ENCODE results near the gene LCN6. TPM values are rescaled to one million over a fixed set of nuclear protein-coding genes. Genes with fewer than 3 reads are reported as not detected.

The LCN6 gene
- total and polyA plus RNA-seq, 3 donors from 2014 or later, result 7.8 to 19.1 (median 11.3) TPM

DNA sequence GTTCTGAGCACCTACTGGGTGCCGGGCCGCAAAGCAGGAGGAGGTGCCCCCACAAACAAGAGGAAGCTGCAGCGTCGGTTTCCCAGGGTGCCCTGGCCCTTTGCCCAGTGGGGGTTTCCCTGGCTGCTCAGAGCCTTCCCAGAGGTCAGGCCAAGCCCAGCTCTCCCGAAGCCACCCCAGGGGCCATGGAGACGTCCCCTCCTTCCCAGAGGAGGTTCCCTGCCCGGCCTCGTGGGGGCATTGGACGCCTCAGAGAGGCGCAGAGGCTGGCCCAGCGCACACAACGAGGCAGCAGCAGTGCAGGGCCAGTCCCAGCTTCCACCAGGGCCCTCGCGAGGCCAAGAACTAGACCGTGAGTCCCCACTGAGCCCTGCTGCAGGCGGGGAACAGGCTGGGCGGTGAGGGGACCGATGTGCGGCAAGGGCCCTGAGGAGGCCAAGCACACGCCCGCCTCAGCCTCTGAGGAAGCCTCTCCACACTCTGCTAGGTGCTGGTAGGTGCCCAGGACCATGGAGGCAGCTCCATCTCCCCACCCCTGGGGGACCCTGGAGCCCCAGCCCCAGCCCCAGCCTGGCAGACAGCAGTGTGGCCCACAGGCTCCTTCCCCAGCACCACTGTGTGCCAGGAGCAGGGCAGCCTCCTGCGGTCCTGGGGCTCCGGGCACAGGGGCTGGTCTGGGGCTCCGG lies 29.0 kb downstream of the LCN6 start:
- no peak for DNase-seq
- WGBS, 2 donors, result 69 to 100% methylated on average over 2 to 21 of the region's 24 CpGs
- no peak overlapping the region for H3K4me3 ChIP-seq
- no peaks in the 10 kb centered on the region for H3K9me3 ChIP-seq
- intact Hi-C loops (cut with DNase I; ENCODE audit: low total_unique reads), result no loop called here
- H3K4me1 ChIP-seq, result peaks cover 7% of the 10 kb centered on the region
- no peaks in the 10 kb centered on the region for H3K27me3 ChIP-seq
- peaks cover 4% of the 10 kb centered on the region for H3K36me3 ChIP-seq (ENCODE audit: low read depth, missing control alignments)
- TF ChIP-seq, protein P1, sequence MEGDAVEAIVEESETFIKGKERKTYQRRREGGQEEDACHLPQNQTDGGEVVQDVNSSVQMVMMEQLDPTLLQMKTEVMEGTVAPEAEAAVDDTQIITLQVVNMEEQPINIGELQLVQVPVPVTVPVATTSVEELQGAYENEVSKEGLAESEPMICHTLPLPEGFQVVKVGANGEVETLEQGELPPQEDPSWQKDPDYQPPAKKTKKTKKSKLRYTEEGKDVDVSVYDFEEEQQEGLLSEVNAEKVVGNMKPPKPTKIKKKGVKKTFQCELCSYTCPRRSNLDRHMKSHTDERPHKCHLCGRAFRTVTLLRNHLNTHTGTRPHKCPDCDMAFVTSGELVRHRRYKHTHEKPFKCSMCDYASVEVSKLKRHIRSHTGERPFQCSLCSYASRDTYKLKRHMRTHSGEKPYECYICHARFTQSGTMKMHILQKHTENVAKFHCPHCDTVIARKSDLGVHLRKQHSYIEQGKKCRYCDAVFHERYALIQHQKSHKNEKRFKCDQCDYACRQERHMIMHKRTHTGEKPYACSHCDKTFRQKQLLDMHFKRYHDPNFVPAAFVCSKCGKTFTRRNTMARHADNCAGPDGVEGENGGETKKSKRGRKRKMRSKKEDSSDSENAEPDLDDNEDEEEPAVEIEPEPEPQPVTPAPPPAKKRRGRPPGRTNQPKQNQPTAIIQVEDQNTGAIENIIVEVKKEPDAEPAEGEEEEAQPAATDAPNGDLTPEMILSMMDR (IDR thresholded peaks at IDR 0.05), result no peak
- no peak for TF ChIP-seq POLR2A (IDR thresholded peaks at IDR 0.05)
- no peak overlapping the region for H3K27ac ChIP-seq

DNA sequence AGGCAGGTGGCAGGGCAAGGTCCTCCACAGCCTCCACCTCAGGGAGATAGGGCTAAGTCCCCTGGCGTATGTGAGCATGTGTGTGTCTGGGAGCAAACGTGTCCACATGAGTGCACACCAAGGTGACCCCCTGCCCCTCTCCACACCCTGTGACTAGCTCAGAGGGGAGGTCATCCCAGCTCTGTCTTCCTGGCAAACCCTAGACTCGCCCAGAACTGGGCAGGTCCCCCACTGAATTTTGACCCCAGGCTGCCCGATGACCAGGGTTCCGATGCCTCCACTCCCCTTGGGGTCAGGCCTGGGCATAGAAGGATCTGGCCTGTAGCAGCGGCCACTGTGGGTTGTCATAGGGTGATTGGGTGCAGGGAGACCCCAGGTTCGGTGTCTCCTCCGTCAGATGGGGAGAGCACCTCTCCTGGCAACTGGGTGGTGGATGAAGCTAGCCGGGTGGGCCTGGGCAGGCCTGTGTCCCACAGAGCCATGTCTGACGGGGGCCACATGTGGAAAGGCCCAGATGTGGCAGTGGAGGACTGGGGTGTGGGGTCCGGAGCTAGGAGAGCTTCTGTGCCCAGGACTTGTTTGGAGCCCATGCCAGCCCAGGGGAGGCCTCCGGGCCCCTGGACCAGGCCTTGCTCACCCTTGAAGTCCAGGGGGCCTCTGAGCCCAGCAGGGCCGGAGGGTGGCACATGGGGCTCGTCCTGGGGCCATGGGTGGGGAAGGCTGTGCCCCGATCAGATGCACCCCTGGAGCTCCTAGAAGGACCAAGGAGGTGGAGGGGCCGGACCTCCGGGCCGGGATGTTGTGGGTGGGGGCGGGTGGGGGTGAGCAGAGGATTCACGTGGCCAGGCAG lies 29.8 kb downstream of the LCN6 start:
- H3K27ac ChIP-seq, result no peak overlapping the region
- 86% methylated on average over 11 to 19 of the region's 20 CpGs for WGBS, 2 donors

DNA sequence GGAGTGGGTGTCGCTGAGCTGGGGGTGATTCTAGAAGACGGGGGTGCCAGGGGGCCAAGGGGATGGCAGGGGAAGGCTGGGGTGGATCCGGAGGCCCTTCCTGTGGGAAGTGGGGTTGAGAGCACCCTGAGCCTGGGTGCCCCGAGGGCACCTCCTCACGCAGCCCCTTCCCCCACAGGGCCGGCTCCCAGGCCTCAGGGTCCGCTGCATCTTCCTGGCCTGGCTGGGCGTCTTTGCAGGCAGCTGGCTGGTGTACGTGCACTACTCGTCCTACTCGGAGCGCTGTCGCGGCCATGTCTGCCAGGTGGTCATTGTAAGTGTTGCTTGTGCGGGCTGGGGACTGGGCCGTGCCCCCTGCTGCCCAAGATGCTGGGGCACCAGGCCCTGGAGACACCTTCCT lies 30.9 kb downstream of the LCN6 start:
- no peaks in the 10 kb centered on the region for H3K27me3 ChIP-seq
- no peak for DNase-seq
- intact Hi-C loops (cut with DNase I; ENCODE audit: low total_unique reads), result no loop called here
- no peaks in the 10 kb centered on the region for H3K36me3 ChIP-seq (ENCODE audit: low read depth, missing control alignments)
- no peaks in the 10 kb centered on the region for H3K9me3 ChIP-seq
- no peak overlapping the region for H3K4me3 ChIP-seq
- H3K4me1 ChIP-seq, result peaks cover 20% of the 10 kb centered on the region
- WGBS, 2 donors, result 67 to 83% methylated on average over 1 to 16 of the region's 16 CpGs
- TF ChIP-seq, protein P1 (IDR thresholded peaks at IDR 0.05), result no peak
- TF ChIP-seq POLR2A (IDR thresholded peaks at IDR 0.05), result no peak
- H3K27ac ChIP-seq, result no peak overlapping the region

More for the DNA sequence above, 29.8 kb downstream of the LCN6 start:
- Histone ChIP-seq H3K4me3 (no peak overlapping the region), H3K27me3 (no peaks in the 10 kb centered on the region), H3K4me1 (peaks cover 11% of the 10 kb centered on the region), H3K36me3 (ENCODE audit: low read depth, missing control alignments) (peaks cover under 1% of the 10 kb centered on the region), H3K9me3 (no peaks in the 10 kb centered on the region)
- DNase-seq, result no peak
- intact Hi-C loops (cut with DNase I; ENCODE audit: low total_unique reads), result no loop called here
- no peak for TF ChIP-seq POLR2A (IDR thresholded peaks at IDR 0.05)
- TF ChIP-seq, protein P1 (IDR thresholded peaks at IDR 0.05), result no peak

DNA sequence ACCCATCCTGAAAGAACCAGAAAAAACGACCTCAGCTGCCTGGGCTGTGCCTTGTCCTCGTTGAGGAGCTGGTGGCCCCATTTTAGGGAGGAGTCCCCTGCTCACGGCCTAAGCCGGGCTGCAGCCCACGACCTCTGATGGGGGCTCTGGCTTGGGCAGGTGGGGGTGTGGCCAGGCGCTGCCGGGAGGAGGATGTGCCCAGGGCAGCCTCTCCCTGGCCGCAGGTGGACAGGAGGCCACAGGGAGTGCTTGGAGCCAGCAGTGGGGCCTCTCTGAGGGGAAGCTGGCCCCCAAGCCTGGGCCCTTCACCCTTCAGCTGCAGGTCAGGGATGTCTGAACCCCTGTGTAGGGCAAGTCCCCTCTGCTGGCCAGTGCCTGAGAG lies 33.4 kb downstream of the LCN6 start:
- H3K4me1 ChIP-seq, result peaks cover 20% of the 10 kb centered on the region
- 56 to 80% methylated on average over 5 to 8 of the region's 8 CpGs for WGBS, 2 donors
- no peak for DNase-seq
- H3K27ac ChIP-seq, result peak overlapping the region in 1 of 2 donors; percentile 15
- intact Hi-C loops (cut with DNase I; ENCODE audit: low total_unique reads), result no loop called here
- H3K27me3 ChIP-seq, result no peaks in the 10 kb centered on the region
- no peaks in the 10 kb centered on the region for H3K36me3 ChIP-seq (ENCODE audit: low read depth, missing control alignments)
- TF ChIP-seq, protein P1 (IDR thresholded peaks at IDR 0.05), result no peak
- TF ChIP-seq POLR2A (IDR thresholded peaks at IDR 0.05), result no peak
- no peak overlapping the region for H3K4me3 ChIP-seq
- no peaks in the 10 kb centered on the region for H3K9me3 ChIP-seq

All from testis (tissue), 3 donors.